Bronchial epithelial cell (primary cell): ENCODE results near the gene CDC42BPA. TPM values are rescaled to one million over a fixed set of nuclear protein-coding genes. Genes with fewer than 3 reads are reported as not detected.

Source experiments
- DNase-seq: peaks from one replicate; pipeline ENCODE4 v3.0.0-alpha.2; 2010; ENCODE audit warnings: low read depth
- FAIRE-seq: peaks from 2 replicates; lab custom pipeline; 2011; peaks lifted over from hg19 to GRCh38; lab: Jason Lieb, UNC
- H3K27me3 ChIP-seq: 2 replicates; pipeline ENCODE4 v1.5.1; 2011; ENCODE audit warnings: low read length; ENCODE audit not compliant: control insufficient read depth, insufficient read depth
- H3K36me3 ChIP-seq: 2 replicates; pipeline ENCODE4 v1.5.1; 2011; ENCODE audit warnings: low read length; ENCODE audit not compliant: control insufficient read depth, insufficient read depth
- H3K4me3 ChIP-seq: 2 replicates; pipeline ENCODE4 v1.5.1; 2011; ENCODE audit warnings: mild to moderate bottlenecking, low read depth, low read length, control low read depth
- total RNA-seq: library from RNA; depleted of rRNA; stranded (reverse); fragments of >200 nt; gene quantifications from 2 replicates; pipeline ENCODE4 v1.2.1, GENCODE V29; 2014
- TF ChIP-seq, protein P1 (sequence below): IDR thresholded peaks from 2 replicates; pipeline ENCODE4 v1.5.1; 2011; ENCODE audit warnings: mild to moderate bottlenecking, moderate library complexity, low read length, control low read depth, inconsistent platforms; ENCODE audit not compliant: insufficient read depth, severe bottlenecking

Gene CDC42BPA
- total RNA-seq, 1 donor from 2014 or later, result 25.8 TPM

GRCh38 chr1:227213426-227213825 is 104.9 kb downstream of the CDC42BPA start:
- H3K4me3 ChIP-seq, result no peak overlapping the region
- DNase-seq (no peak), FAIRE-seq (no peak)
- H3K27me3 ChIP-seq, result no peaks in the 10 kb centered on the region
- H3K36me3 ChIP-seq, result peaks cover 1% of the 10 kb centered on the region
- TF ChIP-seq, protein P1, sequence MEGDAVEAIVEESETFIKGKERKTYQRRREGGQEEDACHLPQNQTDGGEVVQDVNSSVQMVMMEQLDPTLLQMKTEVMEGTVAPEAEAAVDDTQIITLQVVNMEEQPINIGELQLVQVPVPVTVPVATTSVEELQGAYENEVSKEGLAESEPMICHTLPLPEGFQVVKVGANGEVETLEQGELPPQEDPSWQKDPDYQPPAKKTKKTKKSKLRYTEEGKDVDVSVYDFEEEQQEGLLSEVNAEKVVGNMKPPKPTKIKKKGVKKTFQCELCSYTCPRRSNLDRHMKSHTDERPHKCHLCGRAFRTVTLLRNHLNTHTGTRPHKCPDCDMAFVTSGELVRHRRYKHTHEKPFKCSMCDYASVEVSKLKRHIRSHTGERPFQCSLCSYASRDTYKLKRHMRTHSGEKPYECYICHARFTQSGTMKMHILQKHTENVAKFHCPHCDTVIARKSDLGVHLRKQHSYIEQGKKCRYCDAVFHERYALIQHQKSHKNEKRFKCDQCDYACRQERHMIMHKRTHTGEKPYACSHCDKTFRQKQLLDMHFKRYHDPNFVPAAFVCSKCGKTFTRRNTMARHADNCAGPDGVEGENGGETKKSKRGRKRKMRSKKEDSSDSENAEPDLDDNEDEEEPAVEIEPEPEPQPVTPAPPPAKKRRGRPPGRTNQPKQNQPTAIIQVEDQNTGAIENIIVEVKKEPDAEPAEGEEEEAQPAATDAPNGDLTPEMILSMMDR, result no peak

- no peak overlapping the region for H3K4me3 ChIP-seq
- no peaks in the 10 kb centered on the region for H3K27me3 ChIP-seq
- TF ChIP-seq, protein P1, result no peak
- DNase-seq (peak; percentile 90), FAIRE-seq (no peak)
- peaks cover 1% of the 10 kb centered on the region for H3K36me3 ChIP-seq
Observed at GRCh38 chr1:227212164-227212563, 106.1 kb downstream of the CDC42BPA start.

DNA sequence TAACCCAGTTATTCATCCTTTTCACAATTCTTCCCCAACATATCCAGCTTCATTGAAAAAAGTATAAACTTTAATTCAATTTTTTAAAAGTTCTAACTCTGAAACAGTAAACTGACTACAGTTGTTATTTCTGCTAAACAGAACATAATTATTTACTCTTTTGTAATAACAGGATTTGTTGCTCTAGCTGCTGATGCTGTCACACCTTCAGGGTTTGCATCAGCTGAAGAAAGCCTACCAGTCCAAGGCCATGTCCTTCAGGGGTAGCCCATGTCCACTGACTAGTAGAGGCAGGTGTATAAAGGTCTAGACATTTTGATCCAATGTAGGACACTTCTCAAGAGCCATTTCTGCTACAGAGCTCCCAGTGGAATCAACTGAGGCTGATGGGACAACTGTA is 107.7 kb downstream of the CDC42BPA start:
- TF ChIP-seq, protein P1, result no peak
- H3K27me3 ChIP-seq, result no peaks in the 10 kb centered on the region
- peaks cover 1% of the 10 kb centered on the region for H3K36me3 ChIP-seq
- H3K4me3 ChIP-seq, result no peak overlapping the region
- FAIRE-seq (no peak), DNase-seq (no peak)

DNA sequence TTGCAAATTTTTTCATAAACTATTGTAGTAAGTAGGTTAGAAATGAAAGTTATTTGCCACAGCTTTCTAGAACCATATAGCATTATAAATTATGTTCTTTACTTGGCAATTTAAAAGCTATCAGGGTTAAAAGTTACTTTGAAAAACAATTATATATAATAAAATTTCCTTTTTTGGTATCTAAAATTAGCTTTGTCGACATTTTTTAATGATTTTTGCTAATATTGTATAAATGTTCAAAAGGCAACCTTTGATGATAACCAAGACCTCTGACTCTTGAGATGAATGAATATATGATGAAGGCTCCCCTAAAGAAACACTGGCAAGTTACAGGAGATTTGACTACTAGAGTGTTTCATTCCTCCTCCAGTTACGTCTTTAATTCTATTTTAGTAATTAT is 121.2 kb downstream of the CDC42BPA start:
- Histone ChIP-seq H3K27me3 (no peaks in the 10 kb centered on the region), H3K36me3 (no peaks in the 10 kb centered on the region), H3K4me3 (no peak overlapping the region)
- TF ChIP-seq, protein P1, result no peak
- DNase-seq, result no peak
- FAIRE-seq, result no peak

DNA sequence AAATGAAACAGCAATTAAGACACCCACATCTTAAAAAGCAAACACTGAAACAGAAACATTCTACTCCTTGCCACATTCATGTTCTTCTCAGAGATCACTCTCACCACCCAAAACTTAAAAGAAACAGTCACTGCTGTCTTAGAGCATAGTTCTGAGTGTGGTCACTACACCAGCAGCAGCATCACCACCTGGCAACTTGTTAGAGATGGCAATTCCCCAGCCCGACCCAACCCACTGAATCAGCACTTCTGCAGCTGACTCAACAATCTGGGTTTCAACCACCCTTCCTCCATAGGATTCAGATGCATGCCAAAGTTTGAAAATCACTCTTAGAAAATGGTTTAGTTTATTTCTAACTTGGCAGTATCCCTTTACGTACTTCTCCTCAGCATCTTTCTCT is 126.1 kb downstream of the CDC42BPA start:
- FAIRE-seq, result no peak
- no peak overlapping the region for H3K4me3 ChIP-seq
- DNase-seq, result peak; percentile 88
- no peaks in the 10 kb centered on the region for H3K27me3 ChIP-seq
- TF ChIP-seq, protein P1, result no peak
- H3K36me3 ChIP-seq, result no peaks in the 10 kb centered on the region

- TF ChIP-seq, protein P1, result no peak
- no peak for FAIRE-seq
Observed at GRCh38 chr1:227191607-227192006, 126.7 kb downstream of the CDC42BPA start.

More at GRCh38 chr1:227191607-227192006, 126.7 kb downstream of the CDC42BPA start:
- DNase-seq, result no peak
- H3K36me3 ChIP-seq, result no peaks in the 10 kb centered on the region
- H3K27me3 ChIP-seq, result no peaks in the 10 kb centered on the region
- no peak overlapping the region for H3K4me3 ChIP-seq
